PC-3 (cell line): Measurements from ENCODE around the gene MYO5A. TPM values are rescaled to one million over a fixed set of nuclear protein-coding genes. Genes with fewer than 3 reads are reported as not detected.

Experiments used
- ATAC-seq: fragments of 200-7000 bp; cut with Tn5 transposase; 2 replicates; pipeline ENCODE4 v1.9.1; 2020; ENCODE audit warnings: mild to moderate bottlenecking, moderate library complexity
- BruUV-seq: library from RNA; stranded (reverse); fragments of 400-500 nt; replicated peaks from 2 replicates; lab custom pipeline; 2021; lab: Mats Ljungman, UMichigan
- CTCF ChIA-PET: fragments of 300-600 bp; sonication (Branson Sonifier 250); formaldehyde crosslinking; loops from one replicate; lab custom pipeline; 2022; ENCODE audit warnings: antibody characterized with exemption; lab: Charles Lee
- POLR2A ChIA-PET: fragments of 300-600 bp; sonication (Branson Sonifier 250); formaldehyde crosslinking; loops from one replicate; lab custom pipeline; 2022; ENCODE audit warnings: antibody characterized with exemption; ENCODE audit not compliant: unreplicated experiment; lab: Charles Lee
- DNase-seq: peaks from one replicate; pipeline ENCODE4 v3.0.0-alpha.2; 2015
- H2AFZ ChIP-seq: fragments of 300-600 bp; sonication (generic); 2 replicates; pipeline ENCODE4 v1.6.0; 2016; ENCODE audit warnings: antibody characterized with exemption, low read length
- H3F3A ChIP-seq: fragments of 300-600 bp; sonication (generic); one replicate; pipeline ENCODE4 v1.6.0; 2017; ENCODE audit warnings: antibody characterized with exemption, low read length, control low read depth, mild to moderate bottlenecking; ENCODE audit not compliant: unreplicated experiment
- H3K27ac ChIP-seq: fragments of 300-600 bp; sonication (generic); 2 replicates; pipeline ENCODE4 v1.5.1; 2016; ENCODE audit warnings: mild to moderate bottlenecking, low read length
- H3K27me3 ChIP-seq: fragments of 300-600 bp; sonication (generic); 2 replicates; pipeline ENCODE4 v1.6.1; 2016; ENCODE audit warnings: low read length, mixed read lengths
- H3K36me3 ChIP-seq: fragments of 300-600 bp; sonication (generic); 2 replicates; pipeline ENCODE4 v1.6.1; 2016; ENCODE audit warnings: low read depth, mixed run types, low read length, mixed read lengths
- H3K4me1 ChIP-seq: fragments of 300-600 bp; sonication (generic); 2 replicates; pipeline ENCODE4 v1.5.1; 2016; ENCODE audit warnings: low read length; ENCODE audit not compliant: insufficient read depth
- H3K4me2 ChIP-seq: fragments of 300-600 bp; sonication (generic); 2 replicates; pipeline ENCODE4 v1.6.0; 2016; ENCODE audit warnings: low read length
- H3K4me3 ChIP-seq: fragments of 300-600 bp; sonication (generic); 2 replicates; pipeline ENCODE4 v1.5.1; 2016; ENCODE audit warnings: mild to moderate bottlenecking, low read length, mixed read lengths
- H3K79me2 ChIP-seq: fragments of 300-600 bp; sonication (generic); 2 replicates; pipeline ENCODE4 v1.6.1; 2017; ENCODE audit warnings: low read length, mixed read lengths
- H3K9ac ChIP-seq: fragments of 300-600 bp; sonication (generic); 2 replicates; pipeline ENCODE4 v1.6.0; 2016; ENCODE audit warnings: mild to moderate bottlenecking, low read length
- H3K9me2 ChIP-seq: fragments of 300-600 bp; sonication (generic); replicated peaks from 2 replicates; pipeline ENCODE4 v1.6.1; 2016; ENCODE audit warnings: mixed run types, low read length, mixed read lengths
- H3K9me3 ChIP-seq: fragments of 300-600 bp; sonication (generic); 2 replicates; pipeline ENCODE4 v1.6.1; 2016; ENCODE audit warnings: low read length, mixed read lengths
- H4K20me1 ChIP-seq: fragments of 300-600 bp; sonication (generic); 2 replicates; pipeline ENCODE4 v1.6.1; 2016; ENCODE audit warnings: low read length, mixed read lengths
- CTCF ChIP-seq: fragments of 300-600 bp; sonication (generic); conservative IDR thresholded peaks from 2 replicates; pipeline ENCODE4 v1.5.1; 2017; ENCODE audit warnings: antibody characterized with exemption, low read depth, mild to moderate bottlenecking, low read length
- EZH2 ChIP-seq: fragments of 300-600 bp; sonication (generic); IDR thresholded peaks from one replicate; pipeline ENCODE4 v1.6.1; 2017; ENCODE audit warnings: antibody characterized with exemption, mild to moderate bottlenecking, low read length; ENCODE audit not compliant: unreplicated experiment
- EZH2phosphoT487 ChIP-seq: fragments of 300-600 bp; sonication (generic); IDR thresholded peaks from 2 replicates; pipeline ENCODE4 v1.6.1; 2018; ENCODE audit warnings: mild to moderate bottlenecking, antibody characterized with exemption, low read length, borderline replicate concordance
- intact Hi-C: fragments of 100-400 bp; cut with micrococcal nuclease; formaldehyde crosslinking; loops from 2 replicates; pipeline ENCODE4 v1.9.0; 2023
- total RNA-seq: library from RNA; depleted of rRNA; stranded (reverse); fragments of >200 nt; gene quantifications from 2 replicates; pipeline ENCODE4 v1.2.3, GENCODE V29; 2014

Gene MYO5A
- total RNA-seq, 1 experiment from 2014 or later: 42.1 TPM

GRCh38 chr15:52352086-52352485, 176.6 kb downstream of the MYO5A start:
- intact Hi-C loops: no loop called here
- Histone ChIP-seq H4K20me1 (no peaks in the 10 kb centered on the region), H3K27me3 (no peaks in the 10 kb centered on the region), H3K4me2 (no peak overlapping the region), H3K4me1 (no peaks in the 10 kb centered on the region), H3K4me3 (no peak overlapping the region), H2AFZ (no peak overlapping the region), H3K79me2 (no peaks in the 10 kb centered on the region), H3F3A (no peaks in the 10 kb centered on the region), H3K9me2 (no peaks in the 10 kb centered on the region), H3K27ac (no peak overlapping the region), H3K9me3 (no peaks in the 10 kb centered on the region), H3K9ac (no peak overlapping the region), H3K36me3 (no peaks in the 10 kb centered on the region; the same call in 1 of the 2 replicates)
- TF ChIP-seq EZH2: no peak
- TF ChIP-seq EZH2phosphoT487: no peak
- TF ChIP-seq CTCF: no peak
- ChIA-PET CTCF (no interaction called here), POLR2A (no interaction called here)
- no TSS peak for BruUV-seq
- DNase-seq: no peak
- ATAC-seq: no peak

GRCh38 chr15:52351206-52351908, 177.3 kb downstream of the MYO5A start:
- ChIA-PET POLR2A (no interaction called here), CTCF (no interaction called here)
- intact Hi-C loops: no loop called here
- Histone ChIP-seq H3K79me2 (no peaks in the 10 kb centered on the region), H3K4me1 (no peaks in the 10 kb centered on the region), H3K9ac (no peak overlapping the region), H3K9me3 (no peaks in the 10 kb centered on the region), H3K4me3 (no peak overlapping the region), H3K27me3 (no peaks in the 10 kb centered on the region), H3K9me2 (no peaks in the 10 kb centered on the region), H3F3A (no peaks in the 10 kb centered on the region), H3K36me3 (no peaks in the 10 kb centered on the region; the same call in 1 of the 2 replicates), H2AFZ (no peak overlapping the region), H3K4me2 (no peak overlapping the region), H3K27ac (no peak overlapping the region), H4K20me1 (no peaks in the 10 kb centered on the region)
- ATAC-seq (no peak), DNase-seq (no peak)
- no TSS peak for BruUV-seq
- TF ChIP-seq EZH2: no peak
- TF ChIP-seq EZH2phosphoT487: no peak
- no peak for TF ChIP-seq CTCF

- Histone ChIP-seq H3K79me2 (no peaks in the 10 kb centered on the region), H4K20me1 (no peaks in the 10 kb centered on the region), H3K9me2 (no peaks in the 10 kb centered on the region), H3K27me3 (no peaks in the 10 kb centered on the region), H3K9me3 (no peaks in the 10 kb centered on the region), H3K4me2 (no peak overlapping the region), H3K27ac (no peak overlapping the region), H3K36me3 (peaks cover 3% of the 10 kb centered on the region; the same call in 1 of the 2 replicates), H3K9ac (no peak overlapping the region), H3F3A (no peaks in the 10 kb centered on the region), H3K4me1 (no peaks in the 10 kb centered on the region), H3K4me3 (no peak overlapping the region), H2AFZ (no peak overlapping the region)
- TF ChIP-seq CTCF (no peak), EZH2phosphoT487 (no peak), EZH2 (no peak)
- POLR2A ChIA-PET: no interaction called here
- no TSS peak for BruUV-seq
- ATAC-seq: no peak
- intact Hi-C loops: no loop called here
- CTCF ChIA-PET: interaction anchor here (0.6 kb wide), 2 partner anchors 20 to 113 kb away, joined by 3 read pairs; no protein-coding TSS in a partner anchor
- DNase-seq: no peak
Measured at GRCh38 chr15:52350423-52350822, 178.3 kb downstream of the MYO5A start.
